ENCODE measurements around the gene SULT4A1. TPM values are rescaled to one million over a fixed set of nuclear protein-coding genes. Genes with fewer than 3 reads are reported as not detected.

The SULT4A1 gene
- polyA plus RNA-seq, 2 of the 4 experiments (the other 2 are of a cell fraction), result not detected

DNA sequence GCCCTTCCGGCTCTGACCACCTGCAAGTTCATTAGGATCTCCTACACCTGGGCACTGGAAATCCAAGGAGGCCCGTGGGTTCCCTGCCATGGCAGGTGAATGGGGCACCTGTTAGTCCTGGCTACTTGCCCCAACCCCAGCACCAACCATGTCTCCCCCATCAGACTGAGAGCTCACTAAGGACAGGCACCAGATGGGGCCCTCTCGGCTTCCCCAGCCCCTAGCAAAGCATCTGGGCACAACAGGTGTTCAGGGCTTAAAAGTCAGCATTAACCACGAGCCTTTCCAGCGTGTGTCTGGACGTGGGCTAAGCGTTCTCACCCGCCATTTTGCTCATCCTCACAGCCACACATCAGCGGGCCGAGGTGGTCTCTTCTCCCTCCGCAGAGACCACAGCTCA is 2.2 kb downstream of the SULT4A1 start:
- FAIRE-seq (no peak), ATAC-seq (no peak), DNase-seq (ENCODE audit: low read depth in 1 of 2, low spot score in 1 of 2) (no peak)
- Histone ChIP-seq H3K4me3 (no peak overlapping the region), H3K9me3 (no peaks in the 10 kb centered on the region), H3K4me1 (no peaks in the 10 kb centered on the region), H3K27ac (no peak overlapping the region), H3K4me2 (no peak overlapping the region)
- TF ChIP-seq SMC3 (IDR thresholded peaks at IDR 0.05), result no peak
- no peak for TF ChIP-seq ZC3H11A (IDR thresholded peaks at IDR 0.05)
- no peak for TF ChIP-seq EHF (CRISPR knock-in tag; IDR thresholded peaks at IDR 0.05)
- no peak for TF ChIP-seq JUN (IDR thresholded peaks at IDR 0.05)
- TF ChIP-seq ZNF302 (CRISPR knock-in tag; IDR thresholded peaks at IDR 0.05), result no peak
- no peak for TF ChIP-seq RFX5 (IDR thresholded peaks at IDR 0.05)
- TF ChIP-seq GATA3 (IDR thresholded peaks at IDR 0.05; ENCODE audit: borderline replicate concordance), result no peak
- no peak for TF ChIP-seq BHLHE40 (IDR thresholded peaks at IDR 0.05; ENCODE audit: low read depth, low read length)
- TF ChIP-seq, protein P1, sequence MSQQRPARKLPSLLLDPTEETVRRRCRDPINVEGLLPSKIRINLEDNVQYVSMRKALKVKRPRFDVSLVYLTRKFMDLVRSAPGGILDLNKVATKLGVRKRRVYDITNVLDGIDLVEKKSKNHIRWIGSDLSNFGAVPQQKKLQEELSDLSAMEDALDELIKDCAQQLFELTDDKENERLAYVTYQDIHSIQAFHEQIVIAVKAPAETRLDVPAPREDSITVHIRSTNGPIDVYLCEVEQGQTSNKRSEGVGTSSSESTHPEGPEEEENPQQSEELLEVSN (IDR thresholded peaks at IDR 0.05; ENCODE audit: borderline replicate concordance, low read depth), result no peak
- no peak for TF ChIP-seq ESRRA (IDR thresholded peaks at IDR 0.05; ENCODE audit: borderline replicate concordance, low read length)
- TF ChIP-seq MAFK (IDR thresholded peaks at IDR 0.05; ENCODE audit: partially characterized antibody), result no peak
- TF ChIP-seq CBX8 (IDR thresholded peaks at IDR 0.05), result no peak
- TF ChIP-seq, protein P2, sequence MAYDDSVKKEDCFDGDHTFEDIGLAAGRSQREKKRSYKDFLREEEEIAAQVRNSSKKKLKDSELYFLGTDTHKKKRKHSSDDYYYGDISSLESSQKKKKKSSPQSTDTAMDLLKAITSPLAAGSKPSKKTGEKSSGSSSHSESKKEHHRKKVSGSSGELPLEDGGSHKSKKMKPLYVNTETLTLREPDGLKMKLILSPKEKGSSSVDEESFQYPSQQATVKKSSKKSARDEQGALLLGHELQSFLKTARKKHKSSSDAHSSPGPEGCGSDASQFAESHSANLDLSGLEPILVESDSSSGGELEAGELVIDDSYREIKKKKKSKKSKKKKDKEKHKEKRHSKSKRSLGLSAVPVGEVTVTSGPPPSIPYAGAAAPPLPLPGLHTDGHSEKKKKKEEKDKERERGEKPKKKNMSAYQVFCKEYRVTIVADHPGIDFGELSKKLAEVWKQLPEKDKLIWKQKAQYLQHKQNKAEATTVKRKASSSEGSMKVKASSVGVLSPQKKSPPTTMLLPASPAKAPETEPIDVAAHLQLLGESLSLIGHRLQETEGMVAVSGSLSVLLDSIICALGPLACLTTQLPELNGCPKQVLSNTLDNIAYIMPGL (CRISPR knock-in tag; IDR thresholded peaks at IDR 0.05; ENCODE audit: borderline replicate concordance), result no peak
- no peak for TF ChIP-seq KDM5A (IDR thresholded peaks at IDR 0.05)
- TF ChIP-seq ZFP36 (IDR thresholded peaks at IDR 0.05; ENCODE audit: borderline replicate concordance, partially characterized antibody), result no peak
- no peak for TF ChIP-seq FOXS1 (CRISPR knock-in tag; IDR thresholded peaks at IDR 0.05)
- no peak for TF ChIP-seq CHD2 (IDR thresholded peaks at IDR 0.05; ENCODE audit: low read length, partially characterized antibody)
- TF ChIP-seq, protein P3, sequence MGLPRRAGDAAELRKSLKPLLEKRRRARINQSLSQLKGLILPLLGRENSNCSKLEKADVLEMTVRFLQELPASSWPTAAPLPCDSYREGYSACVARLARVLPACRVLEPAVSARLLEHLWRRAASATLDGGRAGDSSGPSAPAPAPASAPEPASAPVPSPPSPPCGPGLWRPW (IDR thresholded peaks at IDR 0.05), result no peak
- no peak for TF ChIP-seq HEYL (CRISPR knock-in tag; IDR thresholded peaks at IDR 0.05)
- CTCF ChIA-PET, result interaction anchor here (1.0 kb wide), 1 partner anchor 24 kb away, joined by 3 read pairs; no protein-coding TSS in a partner anchor
- POLR2A ChIA-PET, result no interaction called here
- 27% methylated on average over 9 of the region's 11 CpGs for WGBS (ENCODE audit: missing lambda C conversion rate)

DNA sequence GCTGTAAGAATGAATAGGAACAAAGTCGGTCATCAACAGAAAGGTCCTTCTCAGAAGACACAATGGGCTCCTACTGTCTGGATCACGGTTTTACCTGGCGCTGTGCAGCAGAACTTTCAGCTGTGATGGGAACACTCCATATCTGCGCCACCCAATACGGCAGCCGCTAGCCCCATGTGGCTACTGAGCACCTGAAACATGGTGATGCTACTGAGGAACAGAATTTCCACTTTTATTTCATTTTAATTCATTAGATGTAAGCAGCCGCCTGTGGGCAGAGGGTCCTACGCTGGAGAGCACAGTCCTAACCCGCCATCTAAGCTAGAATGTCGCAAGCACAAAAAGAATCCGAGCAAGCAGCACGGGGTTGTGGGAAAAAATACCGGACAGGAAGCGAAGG is 2.7 kb downstream of the SULT4A1 start:
- no peak for FAIRE-seq
- WGBS (ENCODE audit: missing lambda C conversion rate), result 44% methylated on average over 14 of the region's 14 CpGs
- H3K4me3 ChIP-seq, result no peak overlapping the region
- POLR2A ChIA-PET, result no interaction called here
- TF ChIP-seq, protein P4, sequence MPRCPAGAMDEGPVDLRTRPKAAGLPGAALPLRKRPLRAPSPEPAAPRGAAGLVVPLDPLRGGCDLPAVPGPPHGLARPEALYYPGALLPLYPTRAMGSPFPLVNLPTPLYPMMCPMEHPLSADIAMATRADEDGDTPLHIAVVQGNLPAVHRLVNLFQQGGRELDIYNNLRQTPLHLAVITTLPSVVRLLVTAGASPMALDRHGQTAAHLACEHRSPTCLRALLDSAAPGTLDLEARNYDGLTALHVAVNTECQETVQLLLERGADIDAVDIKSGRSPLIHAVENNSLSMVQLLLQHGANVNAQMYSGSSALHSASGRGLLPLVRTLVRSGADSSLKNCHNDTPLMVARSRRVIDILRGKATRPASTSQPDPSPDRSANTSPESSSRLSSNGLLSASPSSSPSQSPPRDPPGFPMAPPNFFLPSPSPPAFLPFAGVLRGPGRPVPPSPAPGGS (IDR thresholded peaks at IDR 0.05), result no peak
- TF ChIP-seq FOSB (CRISPR knock-in tag; IDR thresholded peaks at IDR 0.05) (no peak), ESRRA (IDR thresholded peaks at IDR 0.05; ENCODE audit: borderline replicate concordance, low read length) (no peak), KDM1A (IDR thresholded peaks at IDR 0.05; ENCODE audit: low read depth) (no peak), RARB (CRISPR knock-in tag; IDR thresholded peaks at IDR 0.05) (no peak)
- TF ChIP-seq, protein P3 (IDR thresholded peaks at IDR 0.05), result no peak
- TF ChIP-seq, protein P1 (IDR thresholded peaks at IDR 0.05; ENCODE audit: borderline replicate concordance, low read depth), result no peak
- no peak for DNase-seq (ENCODE audit: low read depth in 1 of 2, low spot score in 1 of 2)
- H3K9me3 ChIP-seq, result no peaks in the 10 kb centered on the region
- H3K27ac ChIP-seq, result no peak overlapping the region
- H3K4me2 ChIP-seq, result no peak overlapping the region
- CTCF ChIA-PET, result interaction anchor here (1.0 kb wide), 1 partner anchor 25 kb away, joined by 3 read pairs; no protein-coding TSS in a partner anchor
- no peaks in the 10 kb centered on the region for H3K4me1 ChIP-seq
- no peak for ATAC-seq

All from A549 (cell line).